Transverse colon (tissue), 4 donors: Measurements from ENCODE around the gene CEP120. TPM values are rescaled to one million over a fixed set of nuclear protein-coding genes. Genes with fewer than 3 reads are reported as not detected.

Experiments used
- DNase-seq: peaks from one replicate; pipeline ENCODE4 v3.0.0-alpha.2; 2019
- H3K27ac ChIP-seq, 4 donors: fragments of 200-600 bp; sonication (generic); 2 replicates each; pipeline ENCODE4 v1.5.1; 2016 to 2018; ENCODE audit warnings: inconsistent platforms in 4 of 4
- H3K27me3 ChIP-seq: fragments of 200-600 bp; sonication (generic); 2 replicates; pipeline ENCODE4 v1.5.1; 2017; ENCODE audit warnings: inconsistent platforms
- H3K36me3 ChIP-seq, 4 donors: fragments of 200-600 bp; sonication (generic); 2 replicates each; pipeline ENCODE4 v1.5.1; 2017 to 2019; ENCODE audit warnings: inconsistent platforms in 4 of 4
- H3K4me1 ChIP-seq, 4 donors: fragments of 200-600 bp; sonication (generic); 2 replicates each; pipeline ENCODE4 v1.5.1; 2017 to 2020; ENCODE audit warnings: inconsistent platforms in 4 of 4
- H3K4me3 ChIP-seq, 4 donors: fragments of 200-600 bp; sonication (generic); 1 replicate in 1 of 4; 2 replicates in 3 of 4; pipeline versions ENCODE4 v1.5.1 to v1.6.1; 2017 to 2019; ENCODE audit warnings: inconsistent platforms in 4 of 4
- H3K9me3 ChIP-seq, 2 donors: fragments of 200-600 bp; sonication (generic); 2 replicates each; pipeline ENCODE4 v1.5.1; 2017 to 2019; ENCODE audit warnings: inconsistent platforms in 2 of 2
- CTCF ChIP-seq, 5 experiments: fragments of 200-600 bp in 3 of 5; fragments of 450-650 bp in 2 of 5; sonication (generic) in 3 of 5; IDR thresholded peaks; 1 replicate in 2 of 5; 2 replicates in 3 of 5; pipeline ENCODE4 v1.5.1; 2016 to 2017; ENCODE audit warnings: antibody characterized with exemption in 5 of 5, inconsistent platforms in 3 of 5, mild to moderate bottlenecking in 2 of 5, moderate library complexity in 1 of 5
- EP300 ChIP-seq: sonication (generic); formaldehyde crosslinking; IDR thresholded peaks from one replicate; pipeline ENCODE4 v1.6.1; 2017; ENCODE audit warnings: antibody characterized with exemption, low read depth
- POLR2A ChIP-seq: fragments of 450-650 bp; IDR thresholded peaks from one replicate; pipeline ENCODE4 v1.6.1; 2016; ENCODE audit warnings: antibody characterized with exemption, mild to moderate bottlenecking, moderate library complexity
- POLR2AphosphoS5 ChIP-seq, 3 donors: sonication (generic); formaldehyde crosslinking; IDR thresholded peaks; one replicate each; pipeline ENCODE4 v1.6.1; 2016; ENCODE audit warnings: antibody characterized with exemption in 3 of 3
- WGBS, 2 donors: methylation state at CpG; one replicate each; pipeline ENCODE4 v1.1.5; 2018; ENCODE audit warnings: low coverage in 1 of 2; 5-methylcytosine and 5-hydroxymethylcytosine counted together
- in situ Hi-C, 4 donors: fragments of 200-750 bp; cut with MboI; loops; one replicate each; pipeline versions ENCODE4 v1.15.0 to v1.15.1; 2017; ENCODE audit warnings: low sequenced_read_pairs in 3 of 4, low pct_ligation_motif_present in 1 of 4, low pct_unique_long_range_greater_than_20kb in 1 of 4
- intact Hi-C: fragments of 100-400 bp; cut with DNase I; formaldehyde crosslinking; loops from one replicate; pipeline ENCODE4 v1.15.1; 2023; ENCODE audit warnings: low total_unique reads
- total RNA-seq, 4 donors: library from RNA; depleted of rRNA; stranded (reverse); fragments of >200 nt; gene quantifications; one replicate each; pipeline ENCODE4 v1.1.0, GENCODE V29; 2016

The CEP120 gene
- total RNA-seq, 4 donors from 2014 or later = 7.6 to 24.3 (median 18.2) TPM

DNA sequence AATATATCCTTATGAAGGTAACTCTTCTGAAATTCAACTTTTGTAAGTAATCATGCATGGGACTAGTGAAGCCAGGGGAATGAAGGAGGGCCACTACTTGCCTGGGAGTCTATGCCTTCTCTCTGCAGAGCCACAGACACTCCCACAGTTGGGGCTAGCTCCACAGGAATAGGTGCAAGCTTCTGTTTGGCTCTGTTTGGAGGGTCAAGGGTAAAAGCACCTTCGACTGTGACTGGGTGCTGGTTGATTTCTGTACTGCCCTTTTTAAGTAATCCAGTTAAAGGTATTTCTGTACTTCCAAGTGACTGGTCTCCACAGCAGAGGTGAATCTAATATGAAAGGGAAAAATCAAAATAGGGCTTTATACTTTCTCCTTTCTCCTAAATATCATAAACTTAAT lies 32.2 kb downstream of the CEP120 start:
- intact Hi-C loops (no loop called here), in situ Hi-C loops (loop anchor here in 1 of 4 donors (25.0 kb wide), 1 partner anchor 221 kb away; no protein-coding TSS in a partner anchor)
- no peak for DNase-seq
- Histone ChIP-seq H3K4me1 (no peaks in the 10 kb centered on the region), H3K27me3 (no peaks in the 10 kb centered on the region), H3K4me3 (no peak overlapping the region), H3K27ac (no peak overlapping the region), H3K36me3 (peaks cover 0 to 40% (median 13%) of the 10 kb centered on the region in 4 donors), H3K9me3 (no peaks in the 10 kb centered on the region)
- TF ChIP-seq POLR2A (no peak), EP300 (no peak), CTCF (IDR thresholded peaks at IDR 0.05) (no peak)
- WGBS, 2 donors = 81% methylated on average over 1 of the region's 1 CpG; no CpG with 5 or more reads in 1 of the 2 donors

DNA sequence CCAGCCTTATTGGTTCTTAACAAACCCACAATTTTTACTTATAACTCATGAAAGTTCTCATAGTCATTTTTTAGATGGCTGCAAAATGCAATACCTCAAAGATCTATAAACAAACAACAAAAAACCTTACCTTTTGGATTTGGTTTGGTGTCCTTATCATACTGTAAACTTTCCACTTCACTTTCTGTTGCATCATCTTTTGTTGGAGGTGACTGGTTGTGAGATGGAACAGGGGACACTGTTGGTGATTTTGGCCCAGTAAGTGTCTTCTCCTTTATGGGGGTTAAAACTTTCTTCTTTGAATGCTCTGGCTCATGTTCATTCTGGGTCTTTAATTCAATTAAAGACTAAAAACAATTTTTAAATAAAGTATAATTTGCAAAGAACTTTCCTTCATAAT lies 33.4 kb downstream of the CEP120 start:
- no peak for DNase-seq
- in situ Hi-C loops (loop anchor here in 1 of 4 donors (25.0 kb wide), 1 partner anchor 223 kb away; no protein-coding TSS in a partner anchor), intact Hi-C loops (no loop called here)
- Histone ChIP-seq H3K27ac (no peak overlapping the region), H3K27me3 (no peaks in the 10 kb centered on the region), H3K4me3 (no peak overlapping the region), H3K4me1 (no peaks in the 10 kb centered on the region), H3K9me3 (no peaks in the 10 kb centered on the region), H3K36me3 (peaks cover 0 to 49% (median 15%) of the 10 kb centered on the region in 4 donors)
- TF ChIP-seq CTCF (IDR thresholded peaks at IDR 0.05) = no peak
- TF ChIP-seq EP300 = no peak
- TF ChIP-seq POLR2A = no peak
- no peak for TF ChIP-seq POLR2AphosphoS5 (IDR thresholded peaks at IDR 0.05)

- in situ Hi-C loops (loop anchor here in 1 of 4 donors (25.0 kb wide), 1 partner anchor 225 kb away; no protein-coding TSS in a partner anchor), intact Hi-C loops (no loop called here)
- no peaks in the 10 kb centered on the region for H3K4me1 ChIP-seq
- H3K9me3 ChIP-seq = no peaks in the 10 kb centered on the region
- H3K4me3 ChIP-seq = no peak overlapping the region
- TF ChIP-seq POLR2A = no peak
- TF ChIP-seq POLR2AphosphoS5 (IDR thresholded peaks at IDR 0.05) = no peak
- H3K36me3 ChIP-seq = peaks cover 0 to 60% (median 17%) of the 10 kb centered on the region in 4 donors
- H3K27ac ChIP-seq = no peak overlapping the region
- no peak for DNase-seq
- no peaks in the 10 kb centered on the region for H3K27me3 ChIP-seq
- 95% methylated on average over 3 of the region's 3 CpGs for WGBS, 2 donors
Measured at GRCh38 chr5:123387313-123387712, 35.9 kb downstream of the CEP120 start.

GRCh38 chr5:123382252-123382651 lies 41.0 kb downstream of the CEP120 start:
- 94 to 100% methylated on average over 1 of the region's 1 CpG for WGBS, 2 donors
- Histone ChIP-seq H3K27ac (no peak overlapping the region), H3K9me3 (no peaks in the 10 kb centered on the region), H3K27me3 (no peaks in the 10 kb centered on the region), H3K4me1 (no peaks in the 10 kb centered on the region), H3K36me3 (peaks cover 0 to 60% (median 17%) of the 10 kb centered on the region in 4 donors), H3K4me3 (no peak overlapping the region)
- in situ Hi-C loops = loop anchor here in 1 of 4 donors (25.0 kb wide), 1 partner anchor 230 kb away; no protein-coding TSS in a partner anchor
- TF ChIP-seq POLR2AphosphoS5 (IDR thresholded peaks at IDR 0.05) (no peak), POLR2A (no peak), EP300 (no peak), CTCF (IDR thresholded peaks at IDR 0.05) (no peak)
- intact Hi-C loops = no loop called here
- no peak for DNase-seq

GRCh38 chr5:123371575-123372179 lies 51.5 kb downstream of the CEP120 start:
- intact Hi-C loops = loop anchor here (10.0 kb wide), 2 partner anchors 477 to 867 kb away; no protein-coding TSS in a partner anchor
- in situ Hi-C loops = loop anchor here in 2 of 4 donors (25.0 kb wide), 1 partner anchor 859 kb away; no protein-coding TSS in a partner anchor
- DNase-seq = peak; percentile 56
- Histone ChIP-seq H3K27me3 (no peaks in the 10 kb centered on the region), H3K4me3 (no peak overlapping the region), H3K9me3 (no peaks in the 10 kb centered on the region), H3K27ac (no peak overlapping the region), H3K36me3 (peaks cover 0 to 22% (median 6%) of the 10 kb centered on the region in 4 donors), H3K4me1 (no peaks in the 10 kb centered on the region)
- 88 to 92% methylated on average over 3 to 4 of the region's 4 CpGs for WGBS, 2 donors
- TF ChIP-seq POLR2AphosphoS5 (IDR thresholded peaks at IDR 0.05) (no peak), CTCF (IDR thresholded peaks at IDR 0.05) (peak; percentile 32 to 60 (median 43)), EP300 (no peak)
